ENCODE results near the gene MYO9A.

Gene MYO9A

GRCh38 chr15:71773206-71773859 lies 344.6 kb downstream of the MYO9A start:
- TF ChIP-seq CTCF (conservative IDR thresholded peaks at IDR 0.05) (no peak), ZFX (IDR thresholded peaks at IDR 0.05) (no peak)
- H3K27ac ChIP-seq: no peak overlapping the region
